Activated CD4-positive, alpha-beta memory T cell treated with anti-CD3 and anti-CD28 coated beads, Interleukin-2, amount 10 ng/mL, durations not matched to agents 7 days and 5 days (primary cell): ENCODE measurements around the gene ECM1. TPM values are rescaled to one million over a fixed set of nuclear protein-coding genes. Genes with fewer than 3 reads are reported as not detected.

ENCODE experiments used
- CTCF ChIA-PET: fragments of 350-600 bp; sonication (Branson Sonifier 250); formaldehyde crosslinking; loops from one replicate; lab custom pipeline; 2021; ENCODE audit warnings: antibody characterized with exemption, inconsistent platforms; lab: Charles Lee
- POLR2A ChIA-PET: fragments of 350-600 bp; sonication (Branson Sonifier 250); formaldehyde crosslinking; loops from one replicate; lab custom pipeline; 2021; ENCODE audit warnings: antibody characterized with exemption; lab: Charles Lee
- DNase-seq: peaks from one replicate; pipeline ENCODE4 v3.0.0-alpha.2; 2020
- H3K27ac Mint-ChIP-seq: one replicate; pipeline ENCODE4 v1.8.0; 2021; ENCODE audit warnings: mild to moderate bottlenecking, mixed read lengths
- H3K27me3 Mint-ChIP-seq: one replicate; pipeline ENCODE4 v1.8.0; 2021; ENCODE audit warnings: mixed read lengths
- H3K36me3 Mint-ChIP-seq: one replicate; pipeline ENCODE4 v1.8.0; 2021; ENCODE audit warnings: low read depth, mixed read lengths
- H3K4me1 Mint-ChIP-seq: one replicate; pipeline ENCODE4 v1.8.0; 2021; ENCODE audit warnings: mixed read lengths
- H3K4me3 Mint-ChIP-seq: one replicate; pipeline ENCODE4 v1.8.0; 2021; ENCODE audit warnings: mild to moderate bottlenecking, mixed read lengths
- H3K9me3 Mint-ChIP-seq: one replicate; pipeline ENCODE4 v1.8.0; 2021; ENCODE audit warnings: mixed read lengths
- total RNA-seq, 2 experiments: library from RNA; stranded (reverse); gene quantifications; one replicate each; pipeline ENCODE4 v1.2.3, GENCODE V29; 2021

Gene ECM1
- total RNA-seq, 2 experiments from 2014 or later = 2.4 to 3.8 TPM

GRCh38 chr1:150484861-150485260 is 23.0 kb upstream of the ECM1 start:
- H3K9me3 Mint-ChIP-seq = no peaks in the 10 kb centered on the region
- H3K27ac Mint-ChIP-seq = no peak overlapping the region
- CTCF ChIA-PET = interaction anchor here (1.2 kb wide), 1 partner anchor 48 kb away, joined by 8 read pairs; no protein-coding TSS in a partner anchor
- H3K27me3 Mint-ChIP-seq = peaks cover 1% of the 10 kb centered on the region
- no peak for DNase-seq
- POLR2A ChIA-PET = interaction anchor here (7.2 kb wide), 1 partner anchor 31 kb away, joined by 45 read pairs; the partner anchor contains the start of gene FALEC
- peaks cover 23% of the 10 kb centered on the region for H3K4me1 Mint-ChIP-seq
- peaks cover 7% of the 10 kb centered on the region for H3K36me3 Mint-ChIP-seq
- H3K4me3 Mint-ChIP-seq = no peak overlapping the region

GRCh38 chr1:150486966-150487762 is 20.7 kb upstream of the ECM1 start, which contains the start of gene TARS2:
Gene TARS2, plus strand, starts transcription at chr1:150487419. Its CDS starts 32 bp downstream, at chr1:150487451.
- POLR2A ChIA-PET = interaction anchor here (0.5 to 7.2 kb wide), 33 partner anchors 10 to 477 kb away, joined by 3 to 45 read pairs (median 4); partner anchors contain the start of genes APH1A, ENSA, FALEC and GOLPH3L
- Mint-ChIP-seq H3K27me3 (no peaks in the 10 kb centered on the region), H3K4me1 (peaks cover 25% of the 10 kb centered on the region), H3K36me3 (peaks cover 24% of the 10 kb centered on the region), H3K27ac (peak within 1 kb of the TSS; percentile 85), H3K9me3 (no peaks in the 10 kb centered on the region), H3K4me3 (peak within 1 kb of the TSS; percentile 83)
- CTCF ChIA-PET = interaction anchor here (0.6 to 1.6 kb wide), 6 partner anchors 15 to 231 kb away, joined by 3 to 4 read pairs (median 4); partner anchors contain the start of gene FALEC
- DNase-seq = peak; percentile 96

GRCh38 chr1:150487763-150488115 is 20.2 kb upstream of the ECM1 start:
- H3K27me3 Mint-ChIP-seq = no peaks in the 10 kb centered on the region
- peak overlapping the region; percentile 85 for H3K27ac Mint-ChIP-seq
- ChIA-PET POLR2A (interaction anchor here (0.6 to 7.2 kb wide), 28 partner anchors 9 to 477 kb away, joined by 3 to 45 read pairs (median 4); partner anchors contain the start of genes APH1A, ENSA, FALEC and GOLPH3L), CTCF (interaction anchor here (0.6 to 1.6 kb wide), 4 partner anchors 15 to 232 kb away, joined by 3 to 4 read pairs (median 4); partner anchors contain the start of gene FALEC)
- H3K36me3 Mint-ChIP-seq = peaks cover 29% of the 10 kb centered on the region
- H3K4me1 Mint-ChIP-seq = peaks cover 25% of the 10 kb centered on the region
- H3K4me3 Mint-ChIP-seq = peak overlapping the region; percentile 83
- no peaks in the 10 kb centered on the region for H3K9me3 Mint-ChIP-seq
- no peak for DNase-seq

- Mint-ChIP-seq H3K4me3 (no peak overlapping the region), H3K36me3 (peaks cover 51% of the 10 kb centered on the region), H3K4me1 (peaks cover 11% of the 10 kb centered on the region), H3K27ac (no peak overlapping the region), H3K9me3 (no peaks in the 10 kb centered on the region), H3K27me3 (no peaks in the 10 kb centered on the region)
- ChIA-PET POLR2A (interaction anchor here (1.0 kb wide), 1 partner anchor 22 kb away, joined by 3 read pairs; no protein-coding TSS in a partner anchor), CTCF (interaction anchor here (0.9 kb wide), 1 partner anchor 30 kb away, joined by 4 read pairs; no protein-coding TSS in a partner anchor)
- no peak for DNase-seq
These were observed 14.7 kb upstream of the ECM1 start for GRCh38 chr1:150493175-150493574.

GRCh38 chr1:150498342-150498741 is 9.6 kb upstream of the ECM1 start:
- ChIA-PET CTCF (interaction anchor here (1.3 kb wide), 1 partner anchor 35 kb away, joined by 3 read pairs; no protein-coding TSS in a partner anchor), POLR2A (interaction anchor here (0.7 to 1.9 kb wide), 2 partner anchors 11 to 415 kb away, joined by 3 to 10 read pairs; partner anchors contain the start of gene TARS2)
- no peak overlapping the region for H3K4me3 Mint-ChIP-seq
- H3K27me3 Mint-ChIP-seq = no peaks in the 10 kb centered on the region
- H3K27ac Mint-ChIP-seq = no peak overlapping the region
- H3K9me3 Mint-ChIP-seq = no peaks in the 10 kb centered on the region
- DNase-seq = no peak
- peaks cover 45% of the 10 kb centered on the region for H3K36me3 Mint-ChIP-seq
- no peaks in the 10 kb centered on the region for H3K4me1 Mint-ChIP-seq

- H3K27ac Mint-ChIP-seq = no peak overlapping the region
- no peak for DNase-seq
- H3K4me1 Mint-ChIP-seq = peaks cover 15% of the 10 kb centered on the region
- H3K4me3 Mint-ChIP-seq = no peak overlapping the region
- H3K36me3 Mint-ChIP-seq = peaks cover 43% of the 10 kb centered on the region
- CTCF ChIA-PET = interaction anchor here (0.6 kb wide), 1 partner anchor 566 kb away, joined by 3 read pairs; no protein-coding TSS in a partner anchor
- no peaks in the 10 kb centered on the region for H3K9me3 Mint-ChIP-seq
- POLR2A ChIA-PET = no interaction called here
- H3K27me3 Mint-ChIP-seq = no peaks in the 10 kb centered on the region
These were observed 2.5 kb upstream of the ECM1 start for GRCh38 chr1:150505431-150505830.

GRCh38 chr1:150508982-150509381 is 1.1 kb downstream of the ECM1 start:
- DNase-seq = no peak
- ChIA-PET CTCF (interaction anchor here (1.0 kb wide), 1 partner anchor 23 kb away, joined by 3 read pairs; no protein-coding TSS in a partner anchor), POLR2A (interaction anchor here (0.5 kb wide), 1 partner anchor 76 kb away, joined by 3 read pairs; no protein-coding TSS in a partner anchor)
- peaks cover 28% of the 10 kb centered on the region for H3K36me3 Mint-ChIP-seq
- no peaks in the 10 kb centered on the region for H3K27me3 Mint-ChIP-seq
- peaks cover 25% of the 10 kb centered on the region for H3K4me1 Mint-ChIP-seq
- H3K27ac Mint-ChIP-seq = no peak overlapping the region
- H3K4me3 Mint-ChIP-seq = no peak overlapping the region
- no peaks in the 10 kb centered on the region for H3K9me3 Mint-ChIP-seq

- no peak overlapping the region for H3K4me3 Mint-ChIP-seq
- DNase-seq = no peak
- CTCF ChIA-PET = no interaction called here
- peaks cover 35% of the 10 kb centered on the region for H3K4me1 Mint-ChIP-seq
- peaks cover 10% of the 10 kb centered on the region for H3K36me3 Mint-ChIP-seq
- POLR2A ChIA-PET = interaction anchor here (2.4 kb wide), 1 partner anchor 24 kb away, joined by 8 read pairs; the partner anchor contains the start of gene TARS2
- no peaks in the 10 kb centered on the region for H3K9me3 Mint-ChIP-seq
- H3K27ac Mint-ChIP-seq = no peak overlapping the region
- no peaks in the 10 kb centered on the region for H3K27me3 Mint-ChIP-seq
These were observed 3.6 kb downstream of the ECM1 start for GRCh38 chr1:150511551-150511950.

- ChIA-PET POLR2A (interaction anchor here (1.6 to 2.4 kb wide), 2 partner anchors 24 to 25 kb away, joined by 7 to 8 read pairs; partner anchors contain the start of gene TARS2), CTCF (no interaction called here)
- no peak overlapping the region for H3K27ac Mint-ChIP-seq
- no peak overlapping the region for H3K4me3 Mint-ChIP-seq
- H3K27me3 Mint-ChIP-seq = no peaks in the 10 kb centered on the region
- H3K4me1 Mint-ChIP-seq = peaks cover 38% of the 10 kb centered on the region
- peaks cover 5% of the 10 kb centered on the region for H3K36me3 Mint-ChIP-seq
- no peak for DNase-seq
- H3K9me3 Mint-ChIP-seq = no peaks in the 10 kb centered on the region
These were observed 4.2 kb downstream of the ECM1 start for GRCh38 chr1:150511985-150512660.

- ChIA-PET POLR2A (interaction anchor here (0.6 to 1.6 kb wide), 2 partner anchors 25 to 677 kb away, joined by 3 to 7 read pairs; partner anchors contain the start of genes TARS2 and VPS72), CTCF (no interaction called here)
- Mint-ChIP-seq H3K27me3 (no peaks in the 10 kb centered on the region), H3K36me3 (peaks cover under 1% of the 10 kb centered on the region), H3K4me3 (no peak overlapping the region), H3K27ac (no peak overlapping the region), H3K4me1 (peaks cover 37% of the 10 kb centered on the region), H3K9me3 (no peaks in the 10 kb centered on the region)
- no peak for DNase-seq
These were observed 4.9 kb downstream of the ECM1 start for GRCh38 chr1:150512846-150513245.

- Mint-ChIP-seq H3K27me3 (no peaks in the 10 kb centered on the region), H3K27ac (no peak overlapping the region), H3K36me3 (no peaks in the 10 kb centered on the region), H3K4me3 (no peak overlapping the region), H3K9me3 (no peaks in the 10 kb centered on the region), H3K4me1 (peaks cover 32% of the 10 kb centered on the region)
- no peak for DNase-seq
- ChIA-PET CTCF (no interaction called here), POLR2A (interaction anchor here (0.6 to 1.6 kb wide), 2 partner anchors 26 to 677 kb away, joined by 3 to 7 read pairs; partner anchors contain the start of genes TARS2 and VPS72)
These were observed 5.5 kb downstream of the ECM1 start for GRCh38 chr1:150513351-150513791.

- Mint-ChIP-seq H3K4me3 (peak overlapping the region; percentile 75), H3K27ac (no peak overlapping the region), H3K9me3 (no peaks in the 10 kb centered on the region), H3K4me1 (peaks cover 29% of the 10 kb centered on the region), H3K27me3 (no peaks in the 10 kb centered on the region), H3K36me3 (no peaks in the 10 kb centered on the region)
- ChIA-PET CTCF (no interaction called here), POLR2A (interaction anchor here (1.0 to 4.1 kb wide), 3 partner anchors 21 to 49 kb away, joined by 3 to 45 read pairs (median 10); partner anchors contain the start of gene TARS2)
- no peak for DNase-seq
These were observed 6.4 kb downstream of the ECM1 start for GRCh38 chr1:150514260-150514659.
